Tibial nerve (tissue), 4 donors: ENCODE results near the gene SLC25A45. TPM values are rescaled to one million over a fixed set of nuclear protein-coding genes. Genes with fewer than 3 reads are reported as not detected.
A peak's percentile ranks its signal among the peaks of the same experiment; 100 is the strongest.

Source experiments
- DNase-seq, 2 donors: peaks; one replicate each; pipeline ENCODE4 v3.0.0-alpha.2; 2019; ENCODE audit warnings: low spot score in 2 of 2
- H3K27ac ChIP-seq, 4 donors: fragments of 200-600 bp; sonication (generic) in 3 of 4; one replicate each; pipeline ENCODE4 v1.5.1; 2017 to 2019; ENCODE audit warnings: mild to moderate bottlenecking in 1 of 4
- H3K27me3 ChIP-seq, 2 donors: fragments of 200-600 bp; sonication (generic) in 1 of 2; one replicate each; pipeline versions ENCODE4 v1.5.1 to v1.6.0; 2017 to 2019
- H3K36me3 ChIP-seq, 3 donors: fragments of 200-600 bp; sonication (generic); one replicate each; pipeline ENCODE4 v1.5.1; 2018 to 2019
- H3K4me1 ChIP-seq, 4 donors: fragments of 200-600 bp; sonication (generic) in 3 of 4; one replicate each; pipeline ENCODE4 v1.5.1; 2017 to 2019
- H3K4me3 ChIP-seq, 4 donors: fragments of 200-600 bp; sonication (generic) in 3 of 4; one replicate each; pipeline ENCODE4 v1.5.1; 2017 to 2019; ENCODE audit warnings: mild to moderate bottlenecking in 1 of 4, moderate library complexity in 1 of 4
- H3K9me3 ChIP-seq, 4 donors: fragments of 200-600 bp; sonication (generic) in 3 of 4; one replicate each; pipeline ENCODE4 v1.5.1; 2017 to 2019
- EP300 ChIP-seq, 2 donors: sonication (generic); formaldehyde crosslinking; IDR thresholded peaks; one replicate each; pipeline ENCODE4 v1.6.1; 2017; ENCODE audit warnings: antibody characterized with exemption in 2 of 2, mild to moderate bottlenecking in 1 of 2
- POLR2A ChIP-seq, 2 donors: fragments of 450-650 bp; IDR thresholded peaks; one replicate each; pipeline ENCODE4 v1.6.1; 2017; ENCODE audit warnings: antibody characterized with exemption in 2 of 2, mild to moderate bottlenecking in 2 of 2, moderate library complexity in 2 of 2
- WGBS, 2 donors: methylation state at CpG; one replicate each; pipeline ENCODE4 v1.1.5; 2018; 5-methylcytosine and 5-hydroxymethylcytosine counted together
- total RNA-seq, 4 donors: library from RNA; depleted of rRNA; stranded (reverse); fragments of >200 nt; gene quantifications; one replicate each; pipeline ENCODE4 v1.1.0, GENCODE V29; 2016
- TF ChIP-seq, protein P1 (sequence below), 5 experiments: fragments of 200-600 bp in 3 of 5; fragments of 450-650 bp in 2 of 5; sonication (generic) in 3 of 5; IDR thresholded peaks; one replicate each; pipeline ENCODE4 v1.5.1; 2016 to 2019; ENCODE audit warnings: antibody characterized with exemption in 5 of 5, mild to moderate bottlenecking in 3 of 5, moderate library complexity in 2 of 5

The SLC25A45 gene
- total RNA-seq, 4 donors from 2014 or later = 1.8 to 22.5 (median 8.5) TPM

GRCh38 chr11:65425971-65426838, 43.8 kb upstream of the SLC25A45 start:
- peak in 1 of 2 donors; percentile 37 for DNase-seq
- Histone ChIP-seq H3K4me1 (peaks cover 0 to 45% (median 29%) of the 10 kb centered on the region in 4 donors), H3K9me3 (no peaks in the 10 kb centered on the region), H3K27me3 (no peaks in the 10 kb centered on the region), H3K4me3 (peak overlapping the region; percentile 71 to 89 (median 80)), H3K27ac (peak overlapping the region; percentile 98 to 100 (median 99)), H3K36me3 (peaks cover 2 to 54% (median 12%) of the 10 kb centered on the region in 3 donors)
- 1 to 4% methylated on average over 9 of the region's 9 CpGs for WGBS, 2 donors
- TF ChIP-seq, protein P1, sequence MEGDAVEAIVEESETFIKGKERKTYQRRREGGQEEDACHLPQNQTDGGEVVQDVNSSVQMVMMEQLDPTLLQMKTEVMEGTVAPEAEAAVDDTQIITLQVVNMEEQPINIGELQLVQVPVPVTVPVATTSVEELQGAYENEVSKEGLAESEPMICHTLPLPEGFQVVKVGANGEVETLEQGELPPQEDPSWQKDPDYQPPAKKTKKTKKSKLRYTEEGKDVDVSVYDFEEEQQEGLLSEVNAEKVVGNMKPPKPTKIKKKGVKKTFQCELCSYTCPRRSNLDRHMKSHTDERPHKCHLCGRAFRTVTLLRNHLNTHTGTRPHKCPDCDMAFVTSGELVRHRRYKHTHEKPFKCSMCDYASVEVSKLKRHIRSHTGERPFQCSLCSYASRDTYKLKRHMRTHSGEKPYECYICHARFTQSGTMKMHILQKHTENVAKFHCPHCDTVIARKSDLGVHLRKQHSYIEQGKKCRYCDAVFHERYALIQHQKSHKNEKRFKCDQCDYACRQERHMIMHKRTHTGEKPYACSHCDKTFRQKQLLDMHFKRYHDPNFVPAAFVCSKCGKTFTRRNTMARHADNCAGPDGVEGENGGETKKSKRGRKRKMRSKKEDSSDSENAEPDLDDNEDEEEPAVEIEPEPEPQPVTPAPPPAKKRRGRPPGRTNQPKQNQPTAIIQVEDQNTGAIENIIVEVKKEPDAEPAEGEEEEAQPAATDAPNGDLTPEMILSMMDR (IDR thresholded peaks at IDR 0.05) = no peak
- TF ChIP-seq EP300 (IDR thresholded peaks at IDR 0.05) = peak in 1 of 2 donors; percentile 86

GRCh38 chr11:65425105-65425970, 42.9 kb upstream of the SLC25A45 start:
- Histone ChIP-seq H3K4me3 (peak overlapping the region; percentile 71 to 89 (median 80)), H3K36me3 (peaks cover 2 to 54% (median 12%) of the 10 kb centered on the region in 3 donors), H3K27ac (peak overlapping the region; percentile 98 to 100 (median 99)), H3K27me3 (no peaks in the 10 kb centered on the region), H3K9me3 (no peaks in the 10 kb centered on the region), H3K4me1 (peaks cover 0 to 44% (median 29%) of the 10 kb centered on the region in 4 donors)
- 1 to 3% methylated on average over 9 of the region's 9 CpGs for WGBS, 2 donors
- peak in 1 of 2 donors; percentile 87 for TF ChIP-seq EP300 (IDR thresholded peaks at IDR 0.05)
- TF ChIP-seq POLR2A (IDR thresholded peaks at IDR 0.05) = no peak
- TF ChIP-seq, protein P1 (IDR thresholded peaks at IDR 0.05) = peak in 1 of 5 experiments; percentile 34
- DNase-seq = peak in 1 of 2 donors; percentile 36

- peak overlapping the region; percentile 71 to 89 (median 80) for H3K4me3 ChIP-seq
- WGBS, 2 donors = 1 to 3% methylated on average over 18 of the region's 18 CpGs
- peak overlapping the region; percentile 98 to 100 (median 99) for H3K27ac ChIP-seq
- no peaks in the 10 kb centered on the region for H3K9me3 ChIP-seq
- H3K4me1 ChIP-seq = peaks cover 0 to 43% (median 29%) of the 10 kb centered on the region in 4 donors
- TF ChIP-seq EP300 (IDR thresholded peaks at IDR 0.05) (peak in 1 of 2 donors; percentile 89), POLR2A (IDR thresholded peaks at IDR 0.05) (peak; percentile 5 to 49)
- TF ChIP-seq, protein P1 (IDR thresholded peaks at IDR 0.05) = no peak
- H3K27me3 ChIP-seq = no peaks in the 10 kb centered on the region
- DNase-seq = peak in 1 of 2 donors; percentile 55
- H3K36me3 ChIP-seq = peaks cover 2 to 54% (median 12%) of the 10 kb centered on the region in 3 donors
These were observed 42.0 kb upstream of the SLC25A45 start for GRCh38 chr11:65424205-65425104.

- 13 to 16% methylated on average over 19 of the region's 19 CpGs for WGBS, 2 donors
- Histone ChIP-seq H3K4me3 (peak overlapping the region; percentile 71 to 89 (median 80)), H3K9me3 (no peaks in the 10 kb centered on the region), H3K27me3 (no peaks in the 10 kb centered on the region), H3K36me3 (peaks cover 2 to 54% (median 12%) of the 10 kb centered on the region in 3 donors), H3K27ac (peak overlapping the region; percentile 98 to 100 (median 99)), H3K4me1 (peaks cover 0 to 43% (median 31%) of the 10 kb centered on the region in 4 donors)
- peak; percentile 13 to 29 for DNase-seq
- peak in 1 of 2 donors; percentile 2 for TF ChIP-seq EP300 (IDR thresholded peaks at IDR 0.05)
- no peak for TF ChIP-seq POLR2A (IDR thresholded peaks at IDR 0.05)
- TF ChIP-seq, protein P1 (IDR thresholded peaks at IDR 0.05) = no peak
These were observed 41.2 kb upstream of the SLC25A45 start for GRCh38 chr11:65423516-65424204.
